Erythroblast (primary cell): ENCODE data around the gene MMP25.

Experiments used
- GATA1 ChIP-seq: IDR thresholded peaks from 2 replicates; pipeline ENCODE4 v1.6.1; 2011; ENCODE audit warnings: low read depth, mild to moderate bottlenecking, control low read depth, low read length, moderate library complexity
- POLR2A ChIP-seq: IDR thresholded peaks from 2 replicates; pipeline ENCODE4 v1.6.1; 2011; ENCODE audit warnings: mild to moderate bottlenecking, low read length

DNA sequence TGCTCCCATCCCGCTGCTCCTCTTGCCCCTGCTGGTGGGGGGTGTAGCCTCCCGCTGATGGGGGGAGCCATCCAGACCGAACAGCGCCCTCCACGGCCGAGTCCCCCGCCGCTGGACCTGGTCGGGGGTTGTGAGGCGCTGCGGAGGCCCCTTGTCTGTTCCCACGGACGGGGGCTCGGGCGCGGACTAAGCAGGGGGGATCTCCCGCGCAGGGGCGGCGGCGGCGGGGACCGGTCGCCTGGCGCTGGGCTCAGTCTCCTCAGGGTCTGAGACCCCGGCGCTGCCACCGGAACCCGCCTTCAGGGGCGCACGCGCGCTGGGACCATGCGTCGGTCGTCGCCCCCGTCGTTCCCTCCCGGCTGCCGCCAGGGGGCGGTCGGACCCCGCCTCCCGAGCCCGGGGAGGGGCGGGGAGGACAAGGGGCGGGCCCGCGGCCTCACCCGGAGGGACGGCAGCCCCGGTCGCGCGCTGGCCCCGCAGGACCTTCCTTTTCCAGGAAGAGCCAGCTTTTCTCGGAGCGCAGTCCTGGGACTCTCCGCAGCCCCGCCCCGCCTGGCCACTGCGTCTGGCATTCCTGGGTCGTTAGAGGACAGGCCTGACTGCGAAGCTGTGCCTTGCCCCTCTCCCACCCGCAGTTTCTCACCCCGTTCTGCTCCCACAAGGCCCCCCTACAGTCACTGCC is 12.8 kb downstream of the MMP25 start:
- TF ChIP-seq POLR2A = no peak
- no peak for TF ChIP-seq GATA1
